Left lung (tissue), 10 donors: Measurements from ENCODE around the gene TLX1. TPM values are rescaled to one million over a fixed set of nuclear protein-coding genes. Genes with fewer than 3 reads are reported as not detected.

Experiments
- ATAC-seq: fragments of 200-7000 bp; cut with Tn5 transposase; one replicate; pipeline ENCODE4 v1.9.1; 2020; ENCODE audit warnings: moderate library complexity
- DNase-seq, 4 donors: peaks; one replicate each; pipeline ENCODE4 v3.0.0-alpha.2; 2013 to 2020
- H3K27ac ChIP-seq, 2 donors: fragments of 200-600 bp; sonication (generic) in 1 of 2; one replicate each; pipeline versions ENCODE4 v1.5.0 to v1.8.0; 2020 to 2021
- H3K27me3 ChIP-seq, 2 donors: fragments of 200-600 bp; sonication (generic) in 1 of 2; one replicate each; pipeline versions ENCODE4 v1.5.0 to v1.8.0; 2020 to 2021
- H3K36me3 ChIP-seq, 2 donors: fragments of 200-600 bp; sonication (generic) in 1 of 2; one replicate each; pipeline versions ENCODE4 v1.5.0 to v1.8.0; 2020 to 2021
- H3K4me1 ChIP-seq, 2 donors: fragments of 200-600 bp; one replicate each; pipeline ENCODE4 v1.8.0; 2021
- H3K4me3 ChIP-seq, 2 donors: fragments of 200-600 bp; sonication (generic) in 1 of 2; one replicate each; pipeline versions ENCODE4 v1.5.0 to v1.8.0; 2020 to 2021; ENCODE audit warnings: mild to moderate bottlenecking in 1 of 2
- H3K9me3 ChIP-seq, 2 donors: fragments of 200-600 bp; sonication (generic) in 1 of 2; one replicate each; pipeline versions ENCODE4 v1.5.0 to v1.8.0; 2020 to 2021
- CTCF ChIP-seq, 2 donors: fragments of 200-600 bp; sonication (generic) in 1 of 2; IDR thresholded peaks; one replicate each; pipeline versions ENCODE4 v1.5.0 to v1.8.0; 2021; ENCODE audit warnings: antibody characterized with exemption in 2 of 2
- intact Hi-C, 2 donors: fragments of 100-400 bp; cut with DNase I; formaldehyde crosslinking; loops; one replicate each; pipeline versions ENCODE4 v1.11.2 to v1.14.2; 2022
- polyA plus RNA-seq, 6 donors: library from polyadenylated mRNA; unstranded; fragments of 120-200 nt; gene quantifications; one replicate each; pipeline ENCODE4 v1.2.1, GENCODE V29; 2013; ENCODE audit not compliant: insufficient read length in 6 of 6
- total RNA-seq, 2 donors: library from RNA; stranded (reverse); fragmentation: NEBNext Ultra II Directional; extraction: Animal tissue kit (Norgen Biotek cat#: 25700); gene quantifications; one replicate each; pipeline ENCODE4 v1.2.1, GENCODE V29; 2021
- donor health status: DM: no; HTN: yes; CAD: no.
- donor health status: DM: no; HTN: no; CAD: no.

The TLX1 gene
- total and polyA plus RNA-seq, 8 donors, result not detected

GRCh38 chr10:101122270-101123084, 8.6 kb upstream of the TLX1 start:
- ATAC-seq, result no peak
- H3K27me3 ChIP-seq, result peaks cover 75 to 97% of the 10 kb centered on the region in 2 donors

DNA sequence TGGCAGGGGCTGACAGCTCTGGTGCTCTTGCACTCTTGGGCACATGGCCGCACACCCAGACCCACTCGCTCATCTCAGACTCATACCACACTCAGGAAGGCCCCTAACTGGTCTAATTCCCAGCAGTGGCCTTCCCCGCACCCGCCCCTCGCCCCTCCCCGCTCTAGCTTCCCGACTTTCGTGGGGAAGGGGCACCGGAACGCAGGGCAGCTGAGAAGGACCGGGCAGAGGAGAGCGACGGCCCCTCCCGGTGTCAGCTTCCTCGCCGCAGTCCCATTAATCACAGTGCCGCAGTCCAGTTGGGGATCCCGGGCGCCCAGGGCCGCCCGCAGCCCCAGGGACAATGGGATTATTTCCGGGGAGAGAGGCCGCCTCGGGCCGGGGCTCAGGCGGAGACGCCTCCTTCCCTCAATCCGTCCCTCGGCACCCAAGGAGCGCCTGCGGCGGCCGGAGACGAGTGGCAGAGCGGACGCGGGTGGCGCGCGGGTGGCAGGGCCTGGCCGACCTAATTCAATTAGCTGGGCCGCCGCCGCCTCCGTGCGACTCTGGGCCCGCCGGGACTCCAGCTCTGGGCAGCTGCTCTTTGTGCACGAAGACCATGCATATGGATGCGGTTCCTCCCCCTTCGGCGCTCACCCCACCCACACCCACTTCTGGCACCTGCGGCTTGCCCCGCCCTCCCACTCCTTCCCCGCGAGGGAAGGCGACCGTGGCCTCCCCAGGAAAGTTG, 7.8 kb upstream of the TLX1 start:
- Histone ChIP-seq H3K36me3 (no peaks in the 10 kb centered on the region), H3K9me3 (no peaks in the 10 kb centered on the region), H3K27me3 (peaks cover 83 to 100% of the 10 kb centered on the region in 2 donors), H3K4me1 (peaks cover 7 to 19% of the 10 kb centered on the region in 2 donors), H3K27ac (no peak overlapping the region), H3K4me3 (no peak overlapping the region)
- intact Hi-C loops, result no loop called here
- DNase-seq, result no peak
- ATAC-seq, result peak; percentile 19
- TF ChIP-seq CTCF (IDR thresholded peaks at IDR 0.05), result no peak

More at GRCh38 chr10:101122270-101123084, 8.6 kb upstream of the TLX1 start:
- intact Hi-C loops, result no loop called here
- no peaks in the 10 kb centered on the region for H3K36me3 ChIP-seq
- H3K4me3 ChIP-seq, result no peak overlapping the region
- no peaks in the 10 kb centered on the region for H3K9me3 ChIP-seq
- no peak overlapping the region for H3K27ac ChIP-seq
- peaks cover 7 to 19% of the 10 kb centered on the region in 2 donors for H3K4me1 ChIP-seq
- TF ChIP-seq CTCF (IDR thresholded peaks at IDR 0.05), result no peak
- DNase-seq, result no peak

- H3K4me1 ChIP-seq, result peaks cover 7 to 19% of the 10 kb centered on the region in 2 donors
- DNase-seq (no peak), ATAC-seq (no peak)
- H3K9me3 ChIP-seq, result no peaks in the 10 kb centered on the region
- peaks cover 90 to 100% of the 10 kb centered on the region in 2 donors for H3K27me3 ChIP-seq
- no peak overlapping the region for H3K27ac ChIP-seq
- H3K4me3 ChIP-seq, result no peak overlapping the region
- H3K36me3 ChIP-seq, result no peaks in the 10 kb centered on the region
- intact Hi-C loops, result no loop called here
- no peak for TF ChIP-seq CTCF (IDR thresholded peaks at IDR 0.05)
Measured at GRCh38 chr10:101123815-101124617, 7.1 kb upstream of the TLX1 start.

- peaks cover 7 to 19% of the 10 kb centered on the region in 2 donors for H3K4me1 ChIP-seq
- H3K9me3 ChIP-seq, result no peaks in the 10 kb centered on the region
- intact Hi-C loops, result no loop called here
- no peak overlapping the region for H3K27ac ChIP-seq
- no peak overlapping the region for H3K4me3 ChIP-seq
- DNase-seq, result no peak
- H3K27me3 ChIP-seq, result peaks cover 97 to 100% of the 10 kb centered on the region in 2 donors
- no peak for TF ChIP-seq CTCF (IDR thresholded peaks at IDR 0.05)
- ATAC-seq, result no peak
- no peaks in the 10 kb centered on the region for H3K36me3 ChIP-seq
Measured at GRCh38 chr10:101124933-101125332, 6.2 kb upstream of the TLX1 start.
